Measurements from ENCODE around the gene CRYGA. TPM values are rescaled to one million over a fixed set of nuclear protein-coding genes. Genes with fewer than 3 reads are reported as not detected.

The CRYGA gene
- total RNA-seq, 1 experiment from 2014 or later, result not detected

DNA sequence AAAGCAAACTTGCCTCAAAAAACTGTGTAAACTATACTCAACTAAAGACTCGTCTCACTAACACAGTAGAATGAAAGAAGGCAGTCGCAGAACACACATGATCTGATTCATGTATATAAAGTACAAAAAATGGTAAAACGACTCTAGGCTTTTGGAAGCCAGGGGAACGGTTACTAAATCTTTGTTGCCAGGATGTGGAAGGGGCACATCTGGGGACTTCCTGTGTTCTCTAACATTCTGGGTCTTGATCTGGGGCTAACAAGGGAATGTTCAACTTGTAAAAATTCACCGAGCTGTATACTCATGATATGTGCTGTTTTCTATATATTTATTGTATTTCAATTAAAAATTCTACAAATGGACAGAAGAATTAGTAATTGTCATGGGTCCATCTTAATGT is 40.8 kb upstream of the CRYGA start:
- H3K27me3 Mint-ChIP-seq (ENCODE audit: unreplicated experiment), result no peaks in the 10 kb centered on the region
- no peak for DNase-seq
- TF ChIP-seq, protein P1, sequence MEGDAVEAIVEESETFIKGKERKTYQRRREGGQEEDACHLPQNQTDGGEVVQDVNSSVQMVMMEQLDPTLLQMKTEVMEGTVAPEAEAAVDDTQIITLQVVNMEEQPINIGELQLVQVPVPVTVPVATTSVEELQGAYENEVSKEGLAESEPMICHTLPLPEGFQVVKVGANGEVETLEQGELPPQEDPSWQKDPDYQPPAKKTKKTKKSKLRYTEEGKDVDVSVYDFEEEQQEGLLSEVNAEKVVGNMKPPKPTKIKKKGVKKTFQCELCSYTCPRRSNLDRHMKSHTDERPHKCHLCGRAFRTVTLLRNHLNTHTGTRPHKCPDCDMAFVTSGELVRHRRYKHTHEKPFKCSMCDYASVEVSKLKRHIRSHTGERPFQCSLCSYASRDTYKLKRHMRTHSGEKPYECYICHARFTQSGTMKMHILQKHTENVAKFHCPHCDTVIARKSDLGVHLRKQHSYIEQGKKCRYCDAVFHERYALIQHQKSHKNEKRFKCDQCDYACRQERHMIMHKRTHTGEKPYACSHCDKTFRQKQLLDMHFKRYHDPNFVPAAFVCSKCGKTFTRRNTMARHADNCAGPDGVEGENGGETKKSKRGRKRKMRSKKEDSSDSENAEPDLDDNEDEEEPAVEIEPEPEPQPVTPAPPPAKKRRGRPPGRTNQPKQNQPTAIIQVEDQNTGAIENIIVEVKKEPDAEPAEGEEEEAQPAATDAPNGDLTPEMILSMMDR (IDR thresholded peaks at IDR 0.05; ENCODE audit: unreplicated experiment), result no peak
- no TSS peak for BruUV-seq (replicated peaks)
- no peak overlapping the region for H3K27ac Mint-ChIP-seq (ENCODE audit: unreplicated experiment)
- no peak overlapping the region for H3K4me3 Mint-ChIP-seq (ENCODE audit: low read depth, unreplicated experiment)
- intact Hi-C loops (cut with micrococcal nuclease; ENCODE audit: unreplicated experiment), result no loop called here
- no peaks in the 10 kb centered on the region for H3K4me1 Mint-ChIP-seq (ENCODE audit: low read depth, unreplicated experiment)
- H3K9me3 Mint-ChIP-seq (ENCODE audit: low read depth, unreplicated experiment), result no peaks in the 10 kb centered on the region
- CTCF ChIA-PET, result no interaction called here
- H3K36me3 Mint-ChIP-seq (ENCODE audit: insufficient read depth, unreplicated experiment), result no peaks in the 10 kb centered on the region

DNA sequence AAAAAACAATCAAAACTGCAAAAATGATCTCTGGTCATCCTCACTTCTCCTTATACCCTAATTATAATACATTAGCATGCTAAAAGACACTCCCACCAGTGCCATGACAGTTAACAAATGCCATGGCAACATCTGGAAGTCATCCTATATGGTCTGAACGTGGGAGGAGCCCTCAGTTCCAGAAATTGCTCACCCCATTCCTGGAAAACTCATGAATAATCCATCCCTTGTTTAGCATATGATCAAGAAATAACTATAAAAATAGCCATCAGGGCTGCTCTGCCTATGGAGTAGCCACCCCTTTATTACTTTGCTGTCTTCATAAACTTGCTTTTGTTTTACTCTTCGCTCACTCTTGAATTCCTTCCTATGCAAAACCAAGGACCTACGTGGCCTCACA is 32.1 kb upstream of the CRYGA start:
- no peak for DNase-seq
- Mint-ChIP-seq H3K36me3 (ENCODE audit: insufficient read depth, unreplicated experiment) (peaks cover 9% of the 10 kb centered on the region), H3K4me3 (ENCODE audit: low read depth, unreplicated experiment) (no peak overlapping the region), H3K27ac (ENCODE audit: unreplicated experiment) (no peak overlapping the region), H3K4me1 (ENCODE audit: low read depth, unreplicated experiment) (peaks cover 24% of the 10 kb centered on the region), H3K9me3 (ENCODE audit: low read depth, unreplicated experiment) (no peaks in the 10 kb centered on the region), H3K27me3 (ENCODE audit: unreplicated experiment) (no peaks in the 10 kb centered on the region)
- intact Hi-C loops (cut with micrococcal nuclease; ENCODE audit: unreplicated experiment), result no loop called here
- TF ChIP-seq, protein P1 (IDR thresholded peaks at IDR 0.05; ENCODE audit: unreplicated experiment), result no peak
- no TSS peak for BruUV-seq (replicated peaks)
- CTCF ChIA-PET, result no interaction called here

DNA sequence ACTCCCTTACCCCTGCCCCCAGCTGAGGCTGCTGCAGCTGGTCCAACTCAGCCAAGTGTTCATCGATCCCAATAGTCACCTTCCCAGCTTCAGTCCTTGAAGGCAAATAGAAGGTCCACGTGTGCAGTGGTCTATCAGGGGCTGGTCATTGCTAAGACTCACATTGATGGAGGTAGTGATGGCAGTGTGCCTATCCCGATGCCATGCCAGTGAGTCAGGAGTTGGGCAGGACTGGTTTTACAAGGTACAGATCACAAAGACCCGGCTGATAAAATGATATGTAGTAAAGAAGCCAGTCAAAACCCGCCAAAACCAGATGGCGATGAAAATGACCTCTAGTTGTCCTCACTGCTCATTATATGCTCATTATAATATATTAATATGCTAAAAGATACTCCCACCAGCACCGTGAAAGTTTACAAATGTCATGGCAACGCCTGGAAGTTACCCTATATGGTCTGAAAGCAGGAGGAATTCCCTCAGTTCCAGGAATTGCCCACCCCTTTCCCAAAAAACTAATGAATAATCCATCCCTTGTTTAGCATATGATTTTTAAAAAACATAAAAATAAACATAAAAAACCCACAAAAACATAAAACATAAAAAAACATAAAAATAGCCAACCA is 29.3 kb upstream of the CRYGA start:
- peak overlapping the region; percentile 76 for H3K27ac Mint-ChIP-seq (ENCODE audit: unreplicated experiment)
- CTCF ChIA-PET, result interaction anchor here (0.9 to 1.0 kb wide), 2 partner anchors 18 to 62 kb away, joined by 5 to 8 read pairs; partner anchors contain the start of gene IDH1

DNA sequence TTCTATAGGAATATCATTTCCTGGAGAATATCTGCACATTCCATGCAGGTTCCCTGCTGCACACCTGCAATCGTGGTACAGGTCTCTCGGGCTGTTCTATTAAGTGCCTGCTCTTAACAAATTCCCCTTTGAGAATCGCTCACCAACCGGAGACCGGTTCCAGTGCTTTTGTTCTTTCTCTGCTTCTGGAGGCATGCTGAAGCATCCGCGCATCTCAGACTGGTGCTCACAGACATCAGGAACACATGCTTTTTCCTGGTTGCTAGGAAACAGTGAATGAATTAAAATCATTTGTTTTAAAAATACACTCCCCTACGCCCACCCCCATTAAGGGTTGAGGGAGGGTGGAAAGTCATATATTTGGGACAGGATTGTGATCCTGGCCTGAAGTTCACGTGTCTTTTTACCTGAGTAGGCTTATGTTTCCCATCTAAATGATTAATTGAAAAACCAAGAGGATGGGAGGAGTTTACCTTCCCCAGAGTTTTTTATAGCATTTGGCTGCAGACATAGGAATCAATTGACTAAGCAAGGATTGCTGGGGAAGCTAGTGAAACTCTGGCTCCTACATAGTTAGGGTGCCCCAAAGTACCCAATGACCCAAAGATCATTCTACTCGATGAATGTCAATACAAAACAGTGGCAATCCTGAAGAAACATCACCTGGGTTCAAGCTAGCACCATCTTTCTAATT is 26.6 kb upstream of the CRYGA start, which contains the start of gene C2orf80:
Gene C2orf80 (minus strand): TSS at position 221 of the 694 bp plus-strand sequence. CDS start 3,044 bp downstream, outside the sequence.
- H3K4me3 Mint-ChIP-seq (ENCODE audit: low read depth, unreplicated experiment), result no peak within 1 kb of the TSS
- no peaks in the 10 kb centered on the region for H3K27me3 Mint-ChIP-seq (ENCODE audit: unreplicated experiment)
- peaks cover 21% of the 10 kb centered on the region for H3K4me1 Mint-ChIP-seq (ENCODE audit: low read depth, unreplicated experiment)
- CTCF ChIA-PET, result no interaction called here
- intact Hi-C loops (cut with micrococcal nuclease; ENCODE audit: unreplicated experiment), result no loop called here
- peaks cover 9% of the 10 kb centered on the region for H3K36me3 Mint-ChIP-seq (ENCODE audit: insufficient read depth, unreplicated experiment)
- BruUV-seq (replicated peaks), result no TSS peak
- H3K27ac Mint-ChIP-seq (ENCODE audit: unreplicated experiment), result no peak within 1 kb of the TSS
- no peaks in the 10 kb centered on the region for H3K9me3 Mint-ChIP-seq (ENCODE audit: low read depth, unreplicated experiment)
- no peak for DNase-seq
- TF ChIP-seq, protein P1 (IDR thresholded peaks at IDR 0.05; ENCODE audit: unreplicated experiment), result no peak

More for the DNA sequence above, 29.3 kb upstream of the CRYGA start:
- Mint-ChIP-seq H3K27me3 (ENCODE audit: unreplicated experiment) (no peaks in the 10 kb centered on the region), H3K9me3 (ENCODE audit: low read depth, unreplicated experiment) (no peaks in the 10 kb centered on the region), H3K4me1 (ENCODE audit: low read depth, unreplicated experiment) (peaks cover 24% of the 10 kb centered on the region), H3K36me3 (ENCODE audit: insufficient read depth, unreplicated experiment) (peaks cover 9% of the 10 kb centered on the region), H3K4me3 (ENCODE audit: low read depth, unreplicated experiment) (peak overlapping the region; percentile 33)
- no TSS peak for BruUV-seq (replicated peaks)
- peak; percentile 74 for DNase-seq
- intact Hi-C loops (cut with micrococcal nuclease; ENCODE audit: unreplicated experiment), result no loop called here
- TF ChIP-seq, protein P1 (IDR thresholded peaks at IDR 0.05; ENCODE audit: unreplicated experiment), result no peak

Measured in Calu3 (cell line).